GM13977 (cell line): ENCODE results near the gene HOPX.

Source experiments
- DNase-seq: peaks from one replicate; pipeline ENCODE4 v3.0.0; 2012; ENCODE audit warnings: low spot score
- CTCF ChIP-seq: IDR thresholded peaks from 2 replicates; pipeline ENCODE4 v1.5.1; 2012; ENCODE audit warnings: mild to moderate bottlenecking, control low read depth; ENCODE audit not compliant: insufficient read depth; ENCODE audit errors: extremely low read depth, missing control alignments
- in situ Hi-C: fragments of 300-500 bp; cut with MboI; formaldehyde crosslinking; loops from one replicate; pipeline ENCODE4 v1.12.0; 2022; ENCODE audit warnings: low sequenced_read_pairs, low pct_unique_long_range_greater_than_20kb, mixed read lengths, inconsistent platforms; ENCODE audit not compliant: unreplicated experiment

Gene HOPX

DNA sequence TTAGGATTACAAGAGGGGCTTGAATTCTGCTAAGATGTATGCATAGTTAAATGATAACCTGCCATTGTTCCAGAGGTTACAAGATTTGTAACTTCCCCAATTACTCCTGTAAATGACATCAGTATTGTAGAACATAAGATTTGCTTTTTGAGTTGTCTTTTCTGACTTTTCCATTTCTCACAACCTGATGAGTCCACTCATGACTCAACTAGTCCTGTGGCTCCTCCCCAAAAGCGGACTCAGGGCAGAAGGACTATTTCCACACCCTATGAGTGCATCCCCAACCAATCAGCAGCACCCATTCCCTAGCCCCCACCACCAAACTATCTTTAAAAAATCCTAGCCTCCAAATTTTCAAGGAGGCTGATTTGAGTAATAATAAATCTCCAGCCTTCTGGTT is 54.7 kb downstream of the HOPX start:
- TF ChIP-seq CTCF: no peak
- in situ Hi-C loops: no loop called here
- DNase-seq: no peak

- in situ Hi-C loops: no loop called here
- DNase-seq: no peak
- no peak for TF ChIP-seq CTCF
These were observed 58.9 kb downstream of the HOPX start for GRCh38 chr4:56622176-56622575.

- no peak for DNase-seq
- in situ Hi-C loops: no loop called here
- TF ChIP-seq CTCF: no peak
These were observed 61.3 kb downstream of the HOPX start for GRCh38 chr4:56619816-56620215.

- in situ Hi-C loops: no loop called here
- DNase-seq: no peak
- TF ChIP-seq CTCF: no peak
These were observed 61.9 kb downstream of the HOPX start for GRCh38 chr4:56619160-56619559.

DNA sequence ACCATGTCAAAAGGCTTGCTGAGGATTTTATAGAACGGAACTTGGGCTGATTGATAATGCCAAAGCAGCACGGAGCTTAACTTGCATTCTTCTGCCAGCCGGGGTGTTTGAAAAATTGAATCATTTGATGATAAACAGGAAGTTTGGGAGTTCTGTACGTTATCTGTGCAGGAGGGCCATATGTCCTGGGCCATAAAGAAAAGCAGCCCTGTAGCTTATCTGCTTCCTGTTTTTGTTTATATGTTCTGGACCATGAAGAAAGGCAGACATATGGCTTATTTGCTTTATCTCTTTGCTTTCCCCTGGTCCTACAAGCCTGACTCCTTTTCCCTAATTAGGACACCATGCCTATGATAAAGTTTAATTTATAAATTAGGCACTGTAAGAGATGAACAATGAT is 62.4 kb downstream of the HOPX start:
- no peak for TF ChIP-seq CTCF
- in situ Hi-C loops: no loop called here
- DNase-seq: no peak

DNA sequence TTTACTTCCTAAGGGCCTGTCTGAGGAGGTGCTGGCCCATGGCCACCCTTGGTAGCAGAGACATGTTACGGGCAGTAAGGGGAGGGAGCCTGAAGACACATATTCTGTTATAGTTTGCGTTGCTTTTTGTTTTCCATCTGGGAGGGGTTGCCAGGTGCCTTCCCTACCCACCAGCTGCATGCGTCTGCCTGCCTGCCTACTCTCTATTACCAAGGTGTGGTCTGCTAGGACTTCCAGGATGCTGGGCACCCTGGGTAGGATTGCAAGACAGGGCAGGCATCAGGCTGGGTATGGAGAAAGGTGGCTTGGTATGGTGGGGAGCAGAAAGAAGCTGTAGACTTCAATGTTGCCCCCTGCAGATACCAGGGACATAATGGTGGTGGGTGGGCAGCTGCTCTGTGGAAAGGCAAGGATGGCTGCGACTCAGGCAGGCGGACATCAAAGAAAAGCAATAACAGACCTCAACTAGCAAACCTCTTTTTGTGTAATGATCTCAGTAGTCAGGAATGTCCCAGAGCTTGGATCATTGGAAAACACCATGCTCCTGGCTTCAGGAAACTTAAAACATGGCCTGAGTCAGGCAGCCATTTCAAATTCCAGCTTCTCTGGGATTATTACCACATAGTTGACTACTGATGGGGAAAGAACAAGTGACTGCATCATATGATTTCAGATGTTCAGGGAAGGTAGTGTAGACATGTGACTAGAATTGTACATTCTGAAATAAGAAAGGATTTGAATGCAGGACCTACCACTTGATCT is 67.8 kb downstream of the HOPX start:
- TF ChIP-seq CTCF: no peak
- in situ Hi-C loops: no loop called here
- no peak for DNase-seq
